WTC11 (cell line): ENCODE data around the gene VDAC1. TPM values are rescaled to one million over a fixed set of nuclear protein-coding genes. Genes with fewer than 3 reads are reported as not detected.

Experiments
- AFF4 ChIP-seq: sonication (generic); formaldehyde crosslinking; IDR thresholded peaks from 2 replicates; pipeline ENCODE4 v1.8.1; 2023; ENCODE audit warnings: mild to moderate bottlenecking, missing genetic modification reagents, borderline replicate concordance
- ATF2 ChIP-seq: sonication (generic); formaldehyde crosslinking; IDR thresholded peaks from 2 replicates; pipeline ENCODE4 v1.8.1; 2022; ENCODE audit warnings: low read depth, missing genetic modification reagents, borderline replicate concordance
- ATF3 ChIP-seq: sonication (generic); formaldehyde crosslinking; conservative IDR thresholded peaks from 2 replicates; pipeline ENCODE4 v1.8.1; 2022; ENCODE audit warnings: mild to moderate bottlenecking, missing genetic modification reagents
- EMX1 ChIP-seq: fragments of 250-450 bp; sonication (Bioruptor Pico); IDR thresholded peaks from 2 replicates; pipeline ENCODE4 v1.8.0; 2021; ENCODE audit warnings: mild to moderate bottlenecking
- FOXK1 ChIP-seq: sonication (generic); formaldehyde crosslinking; IDR thresholded peaks from 2 replicates; pipeline ENCODE4 v1.8.0; 2022; ENCODE audit warnings: mild to moderate bottlenecking, moderate library complexity, missing genetic modification reagents
- GRHL2 ChIP-seq: fragments of 250-450 bp; sonication (Bioruptor Pico); IDR thresholded peaks from 2 replicates; pipeline ENCODE4 v1.8.0; 2022; ENCODE audit warnings: mild to moderate bottlenecking, moderate library complexity; ENCODE audit not compliant: insufficient replicate concordance, severe bottlenecking
- JUN ChIP-seq: sonication (generic); formaldehyde crosslinking; IDR thresholded peaks from 2 replicates; pipeline ENCODE4 v1.8.0; 2023; ENCODE audit warnings: mild to moderate bottlenecking, missing genetic modification reagents
- MAX ChIP-seq: sonication (generic); formaldehyde crosslinking; IDR thresholded peaks from 2 replicates; pipeline ENCODE4 v1.8.0; 2022; ENCODE audit warnings: mild to moderate bottlenecking, missing genetic modification reagents
- MXD4 ChIP-seq: fragments of 250-450 bp; sonication (Bioruptor Pico); IDR thresholded peaks from 2 replicates; pipeline ENCODE4 v1.8.0; 2021; ENCODE audit warnings: mild to moderate bottlenecking, moderate library complexity, borderline replicate concordance
- NFYB ChIP-seq: sonication (generic); formaldehyde crosslinking; conservative IDR thresholded peaks from 2 replicates; pipeline ENCODE4 v1.8.0; 2022; ENCODE audit warnings: low read depth, missing genetic modification reagents
- OVOL2 ChIP-seq: fragments of 250-450 bp; sonication (Bioruptor Pico); IDR thresholded peaks from 2 replicates; pipeline ENCODE4 v1.9.0; 2021; ENCODE audit warnings: mild to moderate bottlenecking, borderline replicate concordance
- PRRX2 ChIP-seq: fragments of 250-450 bp; sonication (Bioruptor Pico); IDR thresholded peaks from 2 replicates; pipeline ENCODE4 v1.8.0; 2021; ENCODE audit warnings: mild to moderate bottlenecking
- SMAD3 ChIP-seq: sonication (generic); formaldehyde crosslinking; IDR thresholded peaks from 2 replicates; pipeline ENCODE4 v1.8.0; 2022; ENCODE audit warnings: missing genetic modification reagents, mild to moderate bottlenecking, borderline replicate concordance
- TCF7 ChIP-seq: sonication (generic); formaldehyde crosslinking; IDR thresholded peaks from 2 replicates; pipeline ENCODE4 v1.8.0; 2022; ENCODE audit warnings: mild to moderate bottlenecking, low read depth, missing genetic modification reagents, moderate library complexity
- TEAD4 ChIP-seq: sonication (generic); formaldehyde crosslinking; IDR thresholded peaks from 2 replicates; pipeline ENCODE4 v1.8.0; 2022; ENCODE audit warnings: mild to moderate bottlenecking, missing genetic modification reagents
- TP53 ChIP-seq: sonication (generic); formaldehyde crosslinking; IDR thresholded peaks from 2 replicates; pipeline ENCODE4 v1.8.1; 2023; ENCODE audit warnings: mild to moderate bottlenecking, missing genetic modification reagents
- USF2 ChIP-seq: sonication (generic); formaldehyde crosslinking; IDR thresholded peaks from 2 replicates; pipeline ENCODE4 v1.8.1; 2023; ENCODE audit warnings: mild to moderate bottlenecking, missing genetic modification reagents, moderate library complexity
- ZNF219 ChIP-seq: sonication (generic); formaldehyde crosslinking; IDR thresholded peaks from 2 replicates; pipeline ENCODE4 v1.8.0; 2023; ENCODE audit warnings: missing genetic modification reagents, mild to moderate bottlenecking, borderline replicate concordance
- ZNF232 ChIP-seq: sonication (generic); formaldehyde crosslinking; IDR thresholded peaks from 2 replicates; pipeline ENCODE4 v1.8.0; 2022; ENCODE audit warnings: mild to moderate bottlenecking, missing genetic modification reagents
- ZNF317 ChIP-seq: sonication (generic); formaldehyde crosslinking; IDR thresholded peaks from 2 replicates; pipeline ENCODE4 v1.8.1; 2023; ENCODE audit warnings: low read depth, mild to moderate bottlenecking, moderate library complexity, missing genetic modification reagents, borderline replicate concordance
- ZNF423 ChIP-seq: fragments of 250-450 bp; sonication (Bioruptor Pico); IDR thresholded peaks from 2 replicates; pipeline ENCODE4 v2.1.2; 2022; ENCODE audit warnings: mild to moderate bottlenecking, moderate library complexity
- total RNA-seq: library from RNA; stranded (reverse); gene quantifications from 3 replicates; pipeline ENCODE4 v1.2.3, GENCODE V29; 2021
- TF ChIP-seq, protein P1 (sequence below): sonication (generic); formaldehyde crosslinking; conservative IDR thresholded peaks from 2 replicates; pipeline ENCODE4 v1.8.1; 2023; ENCODE audit warnings: mild to moderate bottlenecking, low read depth, missing genetic modification reagents, moderate library complexity
- TF ChIP-seq, protein P2 (sequence below): sonication (generic); formaldehyde crosslinking; IDR thresholded peaks from 2 replicates; pipeline ENCODE4 v1.8.0; 2022; ENCODE audit warnings: mild to moderate bottlenecking, missing genetic modification reagents
- TF ChIP-seq, protein P3 (sequence below): sonication (generic); formaldehyde crosslinking; IDR thresholded peaks from 2 replicates; pipeline ENCODE4 v1.8.1; 2023; ENCODE audit warnings: mild to moderate bottlenecking, missing genetic modification reagents

The VDAC1 gene
- total RNA-seq, 1 experiment from 2014 or later, result 274 TPM

- TF ChIP-seq MAX (CRISPR knock-in tag), result peak; percentile 92
- no peak for TF ChIP-seq JUN
- no peak for TF ChIP-seq TCF7 (CRISPR knock-in tag)
- peak; percentile 72 for TF ChIP-seq AFF4 (CRISPR knock-in tag)
- peak; percentile 51; the same call in 1 of the 2 replicates for TF ChIP-seq ZNF232
- TF ChIP-seq ZNF317 (CRISPR knock-in tag), result no peak
- TF ChIP-seq, protein P1, sequence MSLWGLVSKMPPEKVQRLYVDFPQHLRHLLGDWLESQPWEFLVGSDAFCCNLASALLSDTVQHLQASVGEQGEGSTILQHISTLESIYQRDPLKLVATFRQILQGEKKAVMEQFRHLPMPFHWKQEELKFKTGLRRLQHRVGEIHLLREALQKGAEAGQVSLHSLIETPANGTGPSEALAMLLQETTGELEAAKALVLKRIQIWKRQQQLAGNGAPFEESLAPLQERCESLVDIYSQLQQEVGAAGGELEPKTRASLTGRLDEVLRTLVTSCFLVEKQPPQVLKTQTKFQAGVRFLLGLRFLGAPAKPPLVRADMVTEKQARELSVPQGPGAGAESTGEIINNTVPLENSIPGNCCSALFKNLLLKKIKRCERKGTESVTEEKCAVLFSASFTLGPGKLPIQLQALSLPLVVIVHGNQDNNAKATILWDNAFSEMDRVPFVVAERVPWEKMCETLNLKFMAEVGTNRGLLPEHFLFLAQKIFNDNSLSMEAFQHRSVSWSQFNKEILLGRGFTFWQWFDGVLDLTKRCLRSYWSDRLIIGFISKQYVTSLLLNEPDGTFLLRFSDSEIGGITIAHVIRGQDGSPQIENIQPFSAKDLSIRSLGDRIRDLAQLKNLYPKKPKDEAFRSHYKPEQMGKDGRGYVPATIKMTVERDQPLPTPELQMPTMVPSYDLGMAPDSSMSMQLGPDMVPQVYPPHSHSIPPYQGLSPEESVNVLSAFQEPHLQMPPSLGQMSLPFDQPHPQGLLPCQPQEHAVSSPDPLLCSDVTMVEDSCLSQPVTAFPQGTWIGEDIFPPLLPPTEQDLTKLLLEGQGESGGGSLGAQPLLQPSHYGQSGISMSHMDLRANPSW (CRISPR knock-in tag), result no peak
- no peak for TF ChIP-seq USF2
- TF ChIP-seq ATF3, result no peak
- TF ChIP-seq, protein P2, sequence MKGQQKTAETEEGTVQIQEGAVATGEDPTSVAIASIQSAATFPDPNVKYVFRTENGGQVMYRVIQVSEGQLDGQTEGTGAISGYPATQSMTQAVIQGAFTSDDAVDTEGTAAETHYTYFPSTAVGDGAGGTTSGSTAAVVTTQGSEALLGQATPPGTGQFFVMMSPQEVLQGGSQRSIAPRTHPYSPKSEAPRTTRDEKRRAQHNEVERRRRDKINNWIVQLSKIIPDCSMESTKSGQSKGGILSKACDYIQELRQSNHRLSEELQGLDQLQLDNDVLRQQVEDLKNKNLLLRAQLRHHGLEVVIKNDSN, result peak; percentile 62; the same call in 1 of the 2 replicates
- no peak for TF ChIP-seq ZNF423 (CRISPR knock-in tag)
- TF ChIP-seq EMX1 (CRISPR knock-in tag), result no peak
- TF ChIP-seq MXD4 (CRISPR knock-in tag), result no peak
- TF ChIP-seq PRRX2 (CRISPR knock-in tag), result no peak
- no peak for TF ChIP-seq TP53
- TF ChIP-seq, protein P3, sequence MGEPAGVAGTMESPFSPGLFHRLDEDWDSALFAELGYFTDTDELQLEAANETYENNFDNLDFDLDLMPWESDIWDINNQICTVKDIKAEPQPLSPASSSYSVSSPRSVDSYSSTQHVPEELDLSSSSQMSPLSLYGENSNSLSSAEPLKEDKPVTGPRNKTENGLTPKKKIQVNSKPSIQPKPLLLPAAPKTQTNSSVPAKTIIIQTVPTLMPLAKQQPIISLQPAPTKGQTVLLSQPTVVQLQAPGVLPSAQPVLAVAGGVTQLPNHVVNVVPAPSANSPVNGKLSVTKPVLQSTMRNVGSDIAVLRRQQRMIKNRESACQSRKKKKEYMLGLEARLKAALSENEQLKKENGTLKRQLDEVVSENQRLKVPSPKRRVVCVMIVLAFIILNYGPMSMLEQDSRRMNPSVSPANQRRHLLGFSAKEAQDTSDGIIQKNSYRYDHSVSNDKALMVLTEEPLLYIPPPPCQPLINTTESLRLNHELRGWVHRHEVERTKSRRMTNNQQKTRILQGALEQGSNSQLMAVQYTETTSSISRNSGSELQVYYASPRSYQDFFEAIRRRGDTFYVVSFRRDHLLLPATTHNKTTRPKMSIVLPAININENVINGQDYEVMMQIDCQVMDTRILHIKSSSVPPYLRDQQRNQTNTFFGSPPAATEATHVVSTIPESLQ (CRISPR knock-in tag), result no peak
- no peak; the same call in 1 of the 2 replicates for TF ChIP-seq SMAD3 (CRISPR knock-in tag)
- TF ChIP-seq TEAD4 (CRISPR knock-in tag), result no peak
- no peak for TF ChIP-seq OVOL2 (CRISPR knock-in tag)
- TF ChIP-seq ZNF219 (CRISPR knock-in tag), result no peak
- peak; percentile 91 for TF ChIP-seq FOXK1 (CRISPR knock-in tag)
- TF ChIP-seq ATF2 (CRISPR knock-in tag), result no peak
- TF ChIP-seq GRHL2 (CRISPR knock-in tag), result no peak
- no peak; the same call in 1 of the 2 replicates for TF ChIP-seq NFYB (CRISPR knock-in tag)
These were observed 36.4 kb downstream of the VDAC1 start, which contains the start of gene C5orf15 (continued) for GRCh38 chr5:133968204-133968980.
